ENCODE results near the gene PRPF6.
"Not testable (repeated sequence)": the region's sequence is repeated elsewhere in the genome, so short reads cannot be mapped to it uniquely, and the experiment has no call there.

The PRPF6 gene

GRCh38 chr20:63974402-63975200 lies 6.3 kb upstream of the PRPF6 start:
- no peak for ATAC-seq
- TF ChIP-seq RARB (CRISPR knock-in tag; IDR thresholded peaks at IDR 0.05): no peak

- ATAC-seq: not testable (repeated sequence)
These were observed 4.4 kb upstream of the PRPF6 start for GRCh38 chr20:63976511-63976910.

- ATAC-seq: no peak
These were observed 3.8 kb upstream of the PRPF6 start for GRCh38 chr20:63976980-63977738.

More at GRCh38 chr20:63976980-63977738, 3.8 kb upstream of the PRPF6 start:
- TF ChIP-seq PATZ1 (CRISPR knock-in tag; IDR thresholded peaks at IDR 0.05; ENCODE audit: borderline replicate concordance) (no peak), OSR1 (CRISPR knock-in tag; IDR thresholded peaks at IDR 0.05) (no peak), ISL1 (CRISPR knock-in tag; IDR thresholded peaks at IDR 0.05) (no peak), PPARA (CRISPR knock-in tag; IDR thresholded peaks at IDR 0.05; ENCODE audit: borderline replicate concordance) (no peak), POU6F1 (CRISPR knock-in tag; IDR thresholded peaks at IDR 0.05; ENCODE audit: borderline replicate concordance, low read depth) (no peak), BACH2 (CRISPR knock-in tag; IDR thresholded peaks at IDR 0.05; ENCODE audit: borderline replicate concordance) (no peak), ZNF70 (CRISPR knock-in tag; IDR thresholded peaks at IDR 0.05) (no peak), TSHZ2 (CRISPR knock-in tag; IDR thresholded peaks at IDR 0.05) (no peak), GLIS3 (CRISPR knock-in tag; IDR thresholded peaks at IDR 0.05) (no peak), SNAI2 (CRISPR knock-in tag; IDR thresholded peaks at IDR 0.05) (no peak), RARB (CRISPR knock-in tag; IDR thresholded peaks at IDR 0.05) (no peak), ZNF565 (CRISPR knock-in tag; conservative IDR thresholded peaks at IDR 0.05; ENCODE audit: low read depth) (no peak), ZC3H10 (CRISPR knock-in tag; IDR thresholded peaks at IDR 0.05) (no peak), ZFP3 (CRISPR knock-in tag; IDR thresholded peaks at IDR 0.05) (no peak), ZNF8 (CRISPR knock-in tag; IDR thresholded peaks at IDR 0.05) (no peak), TOX (CRISPR knock-in tag; IDR thresholded peaks at IDR 0.05; ENCODE audit: borderline replicate concordance) (no peak), CREB5 (CRISPR knock-in tag; IDR thresholded peaks at IDR 0.05; ENCODE audit: low read depth) (no peak), CSDC2 (CRISPR knock-in tag; IDR thresholded peaks at IDR 0.05) (no peak), ZFP30 (CRISPR knock-in tag; IDR thresholded peaks at IDR 0.05) (no peak), ARNTL (CRISPR knock-in tag; IDR thresholded peaks at IDR 0.05; ENCODE audit: borderline replicate concordance, low read depth) (no peak)

Data from SK-N-SH treated with all-trans-retinoic acid at 6 μM for 48 hours (cell line).